HG03025 (cell line): Measurements from ENCODE around the gene IQSEC1.

Source experiments
- ATAC-seq: cut with Tn5 transposase; IDR thresholded peaks from one replicate; pipeline ENCODE4 v1.9.1; 2021; ENCODE audit warnings: mild to moderate bottlenecking, moderate library complexity; ENCODE audit not compliant: unreplicated experiment, low FRiP score

IQSEC1 gene

GRCh38 chr3:13034861-13035260 lies 38.4 kb downstream of the IQSEC1 start:
- no peak for ATAC-seq

- no peak for ATAC-seq
Observed at GRCh38 chr3:13034109-13034800, 39.0 kb downstream of the IQSEC1 start.

- no peak for ATAC-seq
Observed at GRCh38 chr3:13032206-13032605, 41.0 kb downstream of the IQSEC1 start.

GRCh38 chr3:13031621-13032020 lies 41.6 kb downstream of the IQSEC1 start:
- ATAC-seq = no peak

- no peak for ATAC-seq
Observed at GRCh38 chr3:13030684-13031083, 42.5 kb downstream of the IQSEC1 start.

GRCh38 chr3:13028010-13028821 lies 45.0 kb downstream of the IQSEC1 start:
- ATAC-seq = no peak

GRCh38 chr3:13027154-13027553 lies 46.1 kb downstream of the IQSEC1 start:
- ATAC-seq = no peak

GRCh38 chr3:13026534-13026933 lies 46.7 kb downstream of the IQSEC1 start:
- no peak for ATAC-seq

GRCh38 chr3:13025778-13026518 lies 47.3 kb downstream of the IQSEC1 start:
- no peak for ATAC-seq

GRCh38 chr3:13025090-13025489 lies 48.1 kb downstream of the IQSEC1 start:
- ATAC-seq = no peak

GRCh38 chr3:13024765-13025065 lies 48.5 kb downstream of the IQSEC1 start:
- no peak for ATAC-seq

- no peak for ATAC-seq
Observed at GRCh38 chr3:13023971-13024764, 49.1 kb downstream of the IQSEC1 start.

GRCh38 chr3:13023235-13023970 lies 49.8 kb downstream of the IQSEC1 start:
- no peak for ATAC-seq

GRCh38 chr3:13022348-13023234 lies 50.6 kb downstream of the IQSEC1 start:
- no peak for ATAC-seq

GRCh38 chr3:13021141-13022114 lies 51.8 kb downstream of the IQSEC1 start:
- no peak for ATAC-seq

GRCh38 chr3:13020159-13020750 lies 53.0 kb downstream of the IQSEC1 start:
- no peak for ATAC-seq

GRCh38 chr3:13019243-13020095 lies 53.8 kb downstream of the IQSEC1 start:
- no peak for ATAC-seq
